Measurements from ENCODE around the gene F13A1.

DNA sequence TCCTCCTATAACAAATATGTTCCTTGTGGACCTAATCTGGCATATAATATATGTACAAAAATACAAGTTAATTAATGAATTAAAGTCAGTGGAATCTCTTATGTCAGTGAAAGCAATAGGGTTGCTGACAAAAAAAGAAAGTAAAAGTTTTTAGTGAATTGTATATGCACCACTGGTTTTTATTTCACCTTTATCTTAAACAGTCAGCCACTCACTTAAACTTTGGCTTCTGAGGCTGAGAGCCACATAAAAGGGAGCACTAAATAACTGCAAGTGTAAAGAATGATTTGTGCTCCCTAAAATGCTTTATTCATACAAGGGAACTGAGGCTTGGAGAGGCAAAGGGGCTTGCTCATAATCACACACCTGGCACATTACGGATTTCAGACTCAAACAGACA is 9.9 kb upstream of the F13A1 start:
- TF ChIP-seq, protein P1, sequence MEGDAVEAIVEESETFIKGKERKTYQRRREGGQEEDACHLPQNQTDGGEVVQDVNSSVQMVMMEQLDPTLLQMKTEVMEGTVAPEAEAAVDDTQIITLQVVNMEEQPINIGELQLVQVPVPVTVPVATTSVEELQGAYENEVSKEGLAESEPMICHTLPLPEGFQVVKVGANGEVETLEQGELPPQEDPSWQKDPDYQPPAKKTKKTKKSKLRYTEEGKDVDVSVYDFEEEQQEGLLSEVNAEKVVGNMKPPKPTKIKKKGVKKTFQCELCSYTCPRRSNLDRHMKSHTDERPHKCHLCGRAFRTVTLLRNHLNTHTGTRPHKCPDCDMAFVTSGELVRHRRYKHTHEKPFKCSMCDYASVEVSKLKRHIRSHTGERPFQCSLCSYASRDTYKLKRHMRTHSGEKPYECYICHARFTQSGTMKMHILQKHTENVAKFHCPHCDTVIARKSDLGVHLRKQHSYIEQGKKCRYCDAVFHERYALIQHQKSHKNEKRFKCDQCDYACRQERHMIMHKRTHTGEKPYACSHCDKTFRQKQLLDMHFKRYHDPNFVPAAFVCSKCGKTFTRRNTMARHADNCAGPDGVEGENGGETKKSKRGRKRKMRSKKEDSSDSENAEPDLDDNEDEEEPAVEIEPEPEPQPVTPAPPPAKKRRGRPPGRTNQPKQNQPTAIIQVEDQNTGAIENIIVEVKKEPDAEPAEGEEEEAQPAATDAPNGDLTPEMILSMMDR (IDR thresholded peaks at IDR 0.05), result no peak
- TF ChIP-seq POLR2A (IDR thresholded peaks at IDR 0.05), result no peak

All from uterus (tissue), 2 donors.